HG03025 (cell line): ENCODE results near the gene STRIP2.
"Not testable (repeated sequence)": the region's sequence is repeated elsewhere in the genome, so short reads cannot be mapped to it uniquely, and the experiment has no call there.

ENCODE experiments used
- ATAC-seq: cut with Tn5 transposase; IDR thresholded peaks from one replicate; pipeline ENCODE4 v1.9.1; 2021; ENCODE audit warnings: mild to moderate bottlenecking, moderate library complexity; ENCODE audit not compliant: unreplicated experiment, low FRiP score

The STRIP2 gene

GRCh38 chr7:129417073-129417472, 17.2 kb upstream of the STRIP2 start:
- no peak for ATAC-seq

GRCh38 chr7:129421717-129422250, 12.4 kb upstream of the STRIP2 start:
- ATAC-seq: no peak

- ATAC-seq: no peak
Measured at GRCh38 chr7:129422727-129423126, 11.5 kb upstream of the STRIP2 start.

- ATAC-seq: no peak
Measured at GRCh38 chr7:129423700-129424410, 10.4 kb upstream of the STRIP2 start.

GRCh38 chr7:129426482-129426881, 7.8 kb upstream of the STRIP2 start:
- no peak for ATAC-seq

- ATAC-seq: no peak
Measured at GRCh38 chr7:129427526-129428045, 6.6 kb upstream of the STRIP2 start.

- ATAC-seq: no peak
Measured at GRCh38 chr7:129431911-129432643, 2.2 kb upstream of the STRIP2 start.

GRCh38 chr7:129434675-129435318, 565 bp downstream of the STRIP2 start:
- no peak for ATAC-seq

GRCh38 chr7:129435414-129435829, 1.2 kb downstream of the STRIP2 start:
- ATAC-seq: no peak

GRCh38 chr7:129436335-129436923, 2.2 kb downstream of the STRIP2 start:
- no peak for ATAC-seq

- ATAC-seq: no peak
Measured at GRCh38 chr7:129437190-129437589, 3.0 kb downstream of the STRIP2 start.

- no peak for ATAC-seq
Measured at GRCh38 chr7:129438281-129438838, 4.1 kb downstream of the STRIP2 start.

GRCh38 chr7:129438839-129439651, 4.8 kb downstream of the STRIP2 start:
- no peak for ATAC-seq

GRCh38 chr7:129439963-129440625, 5.9 kb downstream of the STRIP2 start:
- no peak for ATAC-seq

GRCh38 chr7:129443612-129444011, 9.4 kb downstream of the STRIP2 start:
- no peak for ATAC-seq

- not testable (repeated sequence) for ATAC-seq
Measured at GRCh38 chr7:129444776-129445175, 10.5 kb downstream of the STRIP2 start.

- not testable (repeated sequence) for ATAC-seq
Measured at GRCh38 chr7:129446925-129447324, 12.7 kb downstream of the STRIP2 start.

GRCh38 chr7:129447445-129447844, 13.2 kb downstream of the STRIP2 start:
- not testable (repeated sequence) for ATAC-seq

- ATAC-seq: not testable (repeated sequence)
Measured at GRCh38 chr7:129448608-129449007, 14.4 kb downstream of the STRIP2 start.
